H1 (cell line): ENCODE measurements around the gene PRKCA. TPM values are rescaled to one million over a fixed set of nuclear protein-coding genes. Genes with fewer than 3 reads are reported as not detected.

Experiments
- CTCF ChIA-PET: fragments of 300-600 bp; sonication (Branson Sonifier 250); formaldehyde crosslinking; loops from one replicate; lab custom pipeline; 2021; ENCODE audit not compliant: partially characterized antibody; lab: Charles Lee
- POLR2A ChIA-PET: fragments of 300-600 bp; sonication (Branson Sonifier 250); formaldehyde crosslinking; loops from one replicate; lab custom pipeline; 2021; ENCODE audit warnings: inconsistent platforms; ENCODE audit not compliant: partially characterized antibody; lab: Charles Lee
- DNase-seq, 2 experiments: peaks; one replicate each; pipeline versions ENCODE4 v3.0.0 to v3.0.0-alpha.2; 2010 to 2022; ENCODE audit warnings: low spot score in 2 of 2, low read depth in 1 of 2, mixed read lengths in 1 of 2
- FAIRE-seq: peaks from 2 replicates; lab custom pipeline; 2011; peaks lifted over from hg19 to GRCh38; lab: Jason Lieb, UNC
- H2AFZ ChIP-seq: 2 replicates; pipeline ENCODE4 v1.8.1; 2012; ENCODE audit warnings: low read length, inconsistent platforms
- H2AK5ac ChIP-seq: 2 replicates; pipeline ENCODE4 v1.6.1; 2013; ENCODE audit warnings: low read depth, low read length
- H2BK120ac ChIP-seq: replicated peaks from 2 replicates; pipeline ENCODE3; 2013; ENCODE audit warnings: low read depth, low read length, inconsistent platforms
- H2BK12ac ChIP-seq: 2 replicates; pipeline ENCODE4 v1.6.1; 2013; ENCODE audit warnings: low read depth, low read length
- H2BK15ac ChIP-seq: 2 replicates; pipeline ENCODE4 v1.6.1; 2013; ENCODE audit warnings: low read length
- H2BK20ac ChIP-seq: 2 replicates; pipeline ENCODE4 v1.6.1; 2013; ENCODE audit warnings: low read length
- H2BK5ac ChIP-seq: 2 replicates; pipeline ENCODE4 v1.6.1; 2013; ENCODE audit warnings: low read depth, low read length
- H3K14ac ChIP-seq: 2 replicates; pipeline ENCODE4 v1.6.1; 2013; ENCODE audit warnings: inconsistent platforms; ENCODE audit not compliant: insufficient read length
- H3K18ac ChIP-seq: 2 replicates; pipeline ENCODE4 v1.6.1; 2013; ENCODE audit warnings: low read length; ENCODE audit errors: extremely low read depth
- H3K23ac ChIP-seq: 2 replicates; pipeline ENCODE4 v1.6.1; 2013; ENCODE audit warnings: inconsistent platforms; ENCODE audit not compliant: insufficient read length
- H3K23me2 ChIP-seq: 2 replicates; pipeline ENCODE4 v1.6.1; 2013; ENCODE audit warnings: low read depth, low read length
- H3K27ac ChIP-seq: 2 replicates; pipeline ENCODE4 v1.6.1; 2011; ENCODE audit warnings: low read depth, low read length, inconsistent platforms
- H3K27me3 ChIP-seq, 4 experiments: replicated peaks in 1 of 4; 1 replicate in 1 of 4; 2 replicates in 3 of 4; pipeline versions ENCODE4 v1.6.1 to v1.8.1; 2011 to 2013; ENCODE audit warnings: low read length in 3 of 4, mild to moderate bottlenecking in 3 of 4, inconsistent platforms in 2 of 4, mixed read lengths in 2 of 4, moderate library complexity in 1 of 4; ENCODE audit not compliant: control insufficient read depth in 3 of 4, insufficient read depth in 3 of 4; ENCODE audit errors: extremely low read depth in 1 of 4
- H3K36me3 ChIP-seq, 4 experiments: 2 replicates each; pipeline versions ENCODE4 v1.6.1 to v1.8.1; 2011 to 2013; ENCODE audit warnings: mild to moderate bottlenecking in 4 of 4, low read length in 3 of 4, moderate library complexity in 2 of 4, control low read depth in 1 of 4, inconsistent platforms in 1 of 4; ENCODE audit not compliant: insufficient read depth in 4 of 4, control insufficient read depth in 2 of 4
- H3K4ac ChIP-seq: replicated peaks from 2 replicates; pipeline ENCODE3; 2013; ENCODE audit warnings: low read length, low read depth, mixed read lengths, inconsistent platforms; ENCODE audit not compliant: insufficient read length
- H3K4me1 ChIP-seq, 4 experiments: replicated peaks in 1 of 4; 1 replicate in 1 of 4; 2 replicates in 3 of 4; pipeline versions ENCODE4 v1.6.1 to v1.8.1; 2011 to 2013; ENCODE audit warnings: low read length in 3 of 4, inconsistent platforms in 2 of 4, mixed read lengths in 1 of 4; ENCODE audit not compliant: insufficient read depth in 4 of 4, control insufficient read depth in 3 of 4
- H3K4me2 ChIP-seq, 2 experiments: 2 replicates each; pipeline versions ENCODE4 v1.6.1 to v1.8.1; 2011 to 2013; ENCODE audit warnings: low read depth in 2 of 2, low read length in 2 of 2, control low read depth in 1 of 2, inconsistent platforms in 1 of 2, mild to moderate bottlenecking in 1 of 2; ENCODE audit not compliant: insufficient read depth in 1 of 2
- H3K4me3 ChIP-seq, 4 experiments: fragments of 200-600, 300-600 bp in 1 of 4; sonication (generic), shearing (Covaris generic), sonication (Bioruptor Twin) in 1 of 4; 2 replicates each; pipeline versions ENCODE4 v1.5.1 to v1.8.1; 2011 to 2016; ENCODE audit warnings: low read length in 4 of 4, low read depth in 3 of 4, control low read depth in 2 of 4, inconsistent platforms in 2 of 4, mild to moderate bottlenecking in 2 of 4, mixed read lengths in 1 of 4, moderate library complexity in 1 of 4; ENCODE audit not compliant: insufficient read depth in 2 of 4; ENCODE audit errors: extremely low read depth in 1 of 4
- H3K56ac ChIP-seq: replicated peaks from 2 replicates; pipeline ENCODE3; 2013; ENCODE audit warnings: low read depth, mild to moderate bottlenecking, mixed read lengths, low read length, inconsistent platforms; ENCODE audit not compliant: insufficient read length
- H3K79me1 ChIP-seq: 2 replicates; pipeline ENCODE4 v1.6.1; 2013; ENCODE audit warnings: low read depth, low read length, control low read depth
- H3K79me2 ChIP-seq, 2 experiments: 2 replicates each; pipeline versions ENCODE4 v1.6.1 to v1.8.1; 2012 to 2013; ENCODE audit warnings: low read length in 2 of 2, mild to moderate bottlenecking in 2 of 2, inconsistent platforms in 1 of 2; ENCODE audit not compliant: insufficient read depth in 2 of 2, control insufficient read depth in 1 of 2
- H3K9ac ChIP-seq, 4 experiments: replicated peaks in 1 of 4; 1 replicate in 1 of 4; 2 replicates in 3 of 4; pipeline versions ENCODE4 v1.6.1 to v1.8.1; 2011 to 2013; ENCODE audit warnings: low read depth in 3 of 4, low read length in 3 of 4, control low read depth in 2 of 4, mild to moderate bottlenecking in 2 of 4, moderate library complexity in 2 of 4, inconsistent platforms in 1 of 4; ENCODE audit errors: extremely low read depth in 1 of 4
- H3K9me3 ChIP-seq, 2 experiments: 2 replicates each; pipeline versions ENCODE4 v1.6.1 to v1.8.1; 2012 to 2013; ENCODE audit warnings: mild to moderate bottlenecking in 2 of 2, moderate library complexity in 2 of 2, control low read depth in 1 of 2, inconsistent platforms in 1 of 2, low read depth in 1 of 2, low read length in 1 of 2, mixed read lengths in 1 of 2; ENCODE audit not compliant: insufficient read depth in 2 of 2
- H4K20me1 ChIP-seq, 2 experiments: replicated peaks in 1 of 2; 2 replicates each; pipeline versions ENCODE3 to v1.8.1; 2011 to 2013; ENCODE audit warnings: inconsistent platforms in 2 of 2, low read length in 2 of 2, mild to moderate bottlenecking in 1 of 2; ENCODE audit not compliant: insufficient read depth in 2 of 2, control insufficient read depth in 1 of 2
- H4K5ac ChIP-seq: 2 replicates; pipeline ENCODE4 v1.6.1; 2013; ENCODE audit warnings: low read length, low read depth, mixed read lengths, inconsistent platforms; ENCODE audit not compliant: insufficient read length
- H4K8ac ChIP-seq: 2 replicates; pipeline ENCODE4 v1.8.0; 2013; ENCODE audit warnings: mild to moderate bottlenecking, moderate library complexity, low read length, inconsistent platforms; ENCODE audit not compliant: insufficient read depth; ENCODE audit errors: extremely low read depth
- H4K91ac ChIP-seq: replicated peaks from 2 replicates; pipeline ENCODE3; 2013; ENCODE audit warnings: low read length, mixed read lengths, inconsistent platforms; ENCODE audit not compliant: insufficient read length
- ASH2L ChIP-seq: fragments of 200-600, 300-600 bp; sonication (generic); IDR thresholded peaks from one replicate; pipeline ENCODE4 v1.7.1; 2017; ENCODE audit warnings: low read length
- BACH1 ChIP-seq: IDR thresholded peaks from 2 replicates; pipeline ENCODE4 v1.6.1; 2012; ENCODE audit warnings: low read length, improper control_type of control experiment
- CBX5 ChIP-seq: fragments of 300-800, 300-1000 bp; sonication (generic); IDR thresholded peaks from 2 replicates; pipeline ENCODE4 v1.7.1; 2016; ENCODE audit warnings: antibody characterized with exemption, low read length, low read depth
- CHD1 ChIP-seq: IDR thresholded peaks from 2 replicates; pipeline ENCODE4 v1.6.1; 2012; ENCODE audit warnings: low read depth, low read length, improper control_type of control experiment
- CHD2 ChIP-seq: IDR thresholded peaks from 2 replicates; pipeline ENCODE4 v1.6.1; 2012; ENCODE audit warnings: low read length, improper control_type of control experiment
- EZH2 ChIP-seq: fragments of 200-600 bp; sonication (generic); IDR thresholded peaks from 2 replicates; pipeline ENCODE4 v1.7.1; 2012; ENCODE audit warnings: low read depth, mild to moderate bottlenecking, moderate library complexity, low read length, inconsistent platforms; ENCODE audit not compliant: severe bottlenecking
- GABPA ChIP-seq: IDR thresholded peaks from 2 replicates; pipeline ENCODE4 v1.6.1; 2011; ENCODE audit warnings: mild to moderate bottlenecking, low read length, moderate library complexity, borderline replicate concordance; ENCODE audit not compliant: insufficient read depth
- NRF1 ChIP-seq: IDR thresholded peaks from 2 replicates; pipeline ENCODE4 v1.6.1; 2011; ENCODE audit warnings: mild to moderate bottlenecking, low read depth, low read length, improper control_type of control experiment
- PHF8 ChIP-seq: fragments of 200-600 bp; sonication (generic); conservative IDR thresholded peaks from 2 replicates; pipeline ENCODE4 v1.7.1; 2012; ENCODE audit warnings: low read depth, mild to moderate bottlenecking, inconsistent platforms, low read length, moderate library complexity
- RBBP5 ChIP-seq: IDR thresholded peaks from 2 replicates; pipeline ENCODE4 v1.7.1; 2012; ENCODE audit warnings: low read depth, mild to moderate bottlenecking, inconsistent platforms, low read length, moderate library complexity, borderline replicate concordance
- SRF ChIP-seq: IDR thresholded peaks from 2 replicates; pipeline ENCODE4 v1.6.1; 2011; ENCODE audit warnings: mild to moderate bottlenecking, low read depth, low read length, moderate library complexity
- SUZ12 ChIP-seq: fragments of 200-600 bp; sonication (generic); IDR thresholded peaks from 2 replicates; pipeline ENCODE4 v1.6.1; 2012; ENCODE audit warnings: mild to moderate bottlenecking, inconsistent platforms, low read length, moderate library complexity, mixed read lengths
- TAF7 ChIP-seq: optimal IDR thresholded peaks from 2 replicates; pipeline ENCODE3; 2011; ENCODE audit warnings: low read depth, mild to moderate bottlenecking, inconsistent platforms, low read length, moderate library complexity, borderline replicate concordance
- TEAD4 ChIP-seq: IDR thresholded peaks from 2 replicates; pipeline ENCODE4 v1.6.1; 2012; ENCODE audit warnings: low read depth, low read length, inconsistent platforms, mixed read lengths
- WGBS, 2 experiments: shearing (Covaris generic) in 1 of 2; methylation state at CpG; one replicate each; pipeline versions ENCODE4 v1.1.6 to v1.1.7; 2013 to 2015; ENCODE audit warnings: low lambda C conversion rate in 2 of 2, mixed read lengths in 2 of 2, inconsistent platforms in 1 of 2, low coverage in 1 of 2, missing lambda C conversion rate in 1 of 2; ENCODE audit not compliant: insufficient replicate concordance in 2 of 2, insufficient coverage in 1 of 2, insufficient read length in 1 of 2; ENCODE audit errors: extremely low coverage in 1 of 2, missing lambda C conversion rate in 1 of 2; 5-methylcytosine and 5-hydroxymethylcytosine counted together
- polyA plus RNA-seq, 7 experiments: library from polyadenylated mRNA; depleted of rRNA in 3 of 7; stranded (reverse) in 5 of 7; unstranded in 2 of 7; fragments of >200 nt in 5 of 7; fragments of 200-250 nt in 2 of 7; gene quantifications; 1 replicate in 5 of 7; 2 replicates in 1 of 7; 4 replicates in 1 of 7; pipeline versions ENCODE4 v1.2.1 to v1.2.3, GENCODE V29; 2011 to 2013; ENCODE audit warnings: missing spikeins in 2 of 7, mixed read lengths in 2 of 7
- total RNA-seq: library from RNA; stranded (reverse); fragmentation: NEBNext Ultra II Directional; extraction: Animal tissue kit (Norgen Biotek cat#: 25700); gene quantifications from 2 replicates; pipeline ENCODE4 v1.2.1, GENCODE V29; 2021

The PRKCA gene
- total and polyA plus RNA-seq, 2 of the 8 experiments (the other 6 are each of a cell fraction or from before 2014, with no cell fraction given) = 5.8 to 17.8 TPM

DNA sequence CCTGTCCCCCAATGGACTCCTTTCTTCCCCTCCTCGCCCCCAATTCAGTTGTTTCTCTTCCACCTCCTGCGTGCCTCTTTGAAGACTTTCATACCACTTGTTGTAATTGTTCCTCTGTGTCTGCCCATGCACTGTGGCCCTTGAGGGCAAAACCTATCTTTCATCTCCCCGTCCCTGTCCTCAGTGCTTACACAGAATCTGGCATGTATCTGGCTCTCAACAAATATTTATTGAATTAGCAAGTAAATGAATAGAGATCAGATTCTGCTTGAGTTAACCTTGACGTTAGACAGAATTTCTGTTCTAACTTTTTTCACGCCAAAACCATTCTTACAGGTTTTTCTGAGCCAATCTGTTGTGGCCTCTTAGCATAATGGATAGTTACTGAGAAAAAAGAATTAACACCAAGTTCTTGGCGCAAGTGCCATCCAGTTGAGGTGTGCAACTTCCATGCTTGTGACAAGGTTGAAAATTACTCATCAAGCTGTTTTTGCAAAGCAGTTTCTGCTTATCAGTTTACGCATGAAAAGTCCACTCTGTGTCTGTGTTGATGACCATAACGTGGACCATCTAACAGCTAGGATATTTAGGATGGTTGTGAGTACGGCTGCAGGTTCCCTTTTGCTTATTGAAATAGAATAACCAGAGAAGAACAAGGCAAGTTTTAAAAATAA, 215.1 kb downstream of the PRKCA start:
- Histone ChIP-seq H3K79me1 (no peaks in the 10 kb centered on the region), H3K23me2 (no peaks in the 10 kb centered on the region), H3K4ac (no peak overlapping the region), H2BK12ac (no peak overlapping the region), H3K79me2 (no peaks in the 10 kb centered on the region), H3K56ac (no peak overlapping the region), H2BK15ac (no peak overlapping the region), H3K36me3 (no peaks in the 10 kb centered on the region), H2BK120ac (no peak overlapping the region), H3K9me3 (no peaks in the 10 kb centered on the region), H3K4me2 (no peak overlapping the region), H3K27ac (no peak overlapping the region), H2AK5ac (no peak overlapping the region), H3K9ac (no peak overlapping the region), H2AFZ (no peak overlapping the region), H3K23ac (no peak overlapping the region), H2BK20ac (no peak overlapping the region), H3K4me1 (peaks cover 0 to 6% (median 3%) of the 10 kb centered on the region in 4 experiments; a peak in 1 of 7 replicates), H3K4me3 (no peak overlapping the region), H2BK5ac (no peak overlapping the region), H4K5ac (no peak overlapping the region), H3K18ac (no peak overlapping the region), H3K14ac (no peak overlapping the region), H3K27me3 (no peaks in the 10 kb centered on the region), H4K8ac (no peak overlapping the region), H4K91ac (no peak overlapping the region), H4K20me1 (no peaks in the 10 kb centered on the region)
- no peak for DNase-seq
- 67% methylated on average over 9 of the region's 9 CpGs; no CpG with 5 or more reads in 1 of the 2 experiments for WGBS, 2 experiments
- ChIA-PET CTCF (interaction anchor here (0.7 to 1.0 kb wide), 2 partner anchors 12 to 35 kb away, joined by 3 read pairs; no protein-coding TSS in a partner anchor), POLR2A (no interaction called here)
- no peak for FAIRE-seq
- TF ChIP-seq ASH2L (no peak), PHF8 (no peak), TAF7 (no peak), TEAD4 (no peak), RBBP5 (no peak), CBX5 (no peak), SUZ12 (no peak), CHD1 (no peak), NRF1 (no peak), CHD2 (no peak), BACH1 (no peak), SRF (no peak), GABPA (no peak), EZH2 (no peak)
